Measurements from ENCODE around the gene RPAIN. TPM values are rescaled to one million over a fixed set of nuclear protein-coding genes. Genes with fewer than 3 reads are reported as not detected.

Gene RPAIN
- total and polyA plus RNA-seq, 2 donors (not counting 3 experiments of a cell fraction or from before 2014, with no cell fraction given) = 39.3 to 55.9 TPM

DNA sequence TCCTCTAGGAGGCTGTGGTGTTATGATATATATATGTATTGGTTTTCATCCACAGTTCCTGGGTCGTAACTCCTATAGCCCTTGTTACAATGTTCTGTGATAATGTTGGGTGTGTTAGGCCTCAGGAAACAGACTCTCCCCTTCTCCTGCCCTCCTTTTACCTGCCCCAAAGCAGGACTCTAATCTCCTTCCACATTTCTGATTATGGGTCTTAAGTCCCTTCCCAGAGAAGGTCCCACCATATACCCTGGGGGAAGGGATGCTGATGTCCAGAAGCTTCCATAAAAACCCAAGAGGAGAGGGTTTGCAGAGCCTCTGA is 19.4 kb downstream of the RPAIN start:
- Histone ChIP-seq H2AFZ (ENCODE audit: low read depth, low read length) (peak overlapping the region; percentile 73), H3K4me3 (replicated peaks in 1 of 3; ENCODE audit: insufficient read depth in 1 of 3, low read depth in 1 of 3, low read length in 3 of 3) (peak overlapping the region in 1 of 3 experiments; percentile 25), H3K36me3 (ENCODE audit: control insufficient read depth in 2 of 2, extremely low read depth in 1 of 2, insufficient read depth in 2 of 2, low read length in 2 of 2) (peaks cover 9 to 21% of the 10 kb centered on the region in 2 experiments), H3K4me1 (ENCODE audit: control insufficient read depth, extremely low read depth, insufficient read depth, low read length) (peaks cover 17% of the 10 kb centered on the region), H3K9ac (replicated peaks; ENCODE audit: extremely low read depth, insufficient read depth, low read length) (peak overlapping the region; percentile 12), H4K20me1 (replicated peaks; ENCODE audit: control insufficient read depth, extremely low read depth, insufficient read depth, low read length) (no peaks in the 10 kb centered on the region), H3K9me1 (replicated peaks; ENCODE audit: control insufficient read depth, extremely low read depth, insufficient read depth, low read length) (no peaks in the 10 kb centered on the region), H3K4me2 (ENCODE audit: insufficient read depth, low read length) (peak overlapping the region; percentile 70), H3K9me3 (replicated peaks; ENCODE audit: control insufficient read depth, insufficient read depth, low read length) (no peaks in the 10 kb centered on the region), H3K27me3 (ENCODE audit: control insufficient read depth in 2 of 2, insufficient read depth in 2 of 2, low read length in 2 of 2) (no peaks in the 10 kb centered on the region), H3K79me2 (ENCODE audit: control insufficient read depth, insufficient read depth, low read length) (peaks cover 28% of the 10 kb centered on the region), H3K27ac (ENCODE audit: insufficient read depth, low read depth, low read length) (peak overlapping the region; percentile 9)
- ChIA-PET POLR2A (interaction anchor here (0.6 to 1.4 kb wide), 3 partner anchors 20 to 248 kb away, joined by 3 to 9 read pairs (median 4); partner anchors contain the start of genes NUP88 and ZNF594), CTCF (interaction anchor here (0.6 to 3.3 kb wide), 51 partner anchors 9 to 1187 kb away, joined by 3 to 43 read pairs (median 4); partner anchors contain the start of genes DERL2, DHX33, MIS12 and NUP88)
- BruUV-seq (replicated peaks) = no TSS peak
- TF ChIP-seq MYC (IDR thresholded peaks at IDR 0.05; ENCODE audit: low read depth, low read length) = no peak
- no peak for TF ChIP-seq CTCF (IDR thresholded peaks at IDR 0.05; ENCODE audit: extremely low read depth in 1 of 2, insufficient read depth in 1 of 2, low read depth in 1 of 2, low read length in 2 of 2)
- no peak for TF ChIP-seq POLR2A (IDR thresholded peaks at IDR 0.05; ENCODE audit: low read depth, low read length)
- TF ChIP-seq JUN (IDR thresholded peaks at IDR 0.05; ENCODE audit: borderline replicate concordance, insufficient read depth, insufficient read length, low read depth) = no peak
- TF ChIP-seq FOS (IDR thresholded peaks at IDR 0.05; ENCODE audit: borderline replicate concordance, insufficient read depth, low read length) = no peak
- TF ChIP-seq MAX (IDR thresholded peaks at IDR 0.05; ENCODE audit: insufficient read depth, insufficient read length) = no peak
- TF ChIP-seq POLR2AphosphoS5 (IDR thresholded peaks at IDR 0.05; ENCODE audit: insufficient read depth, low read depth, low read length) = no peak
- TF ChIP-seq GATA2 (IDR thresholded peaks at IDR 0.05; ENCODE audit: insufficient read depth, insufficient read length, low read depth, low read length) = no peak
- TF ChIP-seq EZH2 (IDR thresholded peaks at IDR 0.05; ENCODE audit: borderline replicate concordance, low read depth, low read length, severe bottlenecking) = no peak
- no peak for FAIRE-seq
- DNase-seq (ENCODE audit: low read depth, low spot score) = no peak
- intact Hi-C loops (cut with micrococcal nuclease) (loop anchor here (1.0 to 2.0 kb wide), 4 partner anchors 20 to 243 kb away; partner anchors contain the start of genes DHX33 and NUP88), dilution Hi-C loops (cut with MboI; ENCODE audit: extremely low pct_ligation_motif_present, low sequenced_read_pairs) (no loop called here)
